NCI-H2107 (cell line): ENCODE results near the gene PRKN.

Source experiments
- DNase-seq: peaks from one replicate; lab custom pipeline; 2025; lab: John Stamatoyannopoulos, UW

PRKN gene

GRCh38 chr6:161651949-161652348 is 1075.6 kb downstream of the PRKN start:
- no peak for DNase-seq

DNA sequence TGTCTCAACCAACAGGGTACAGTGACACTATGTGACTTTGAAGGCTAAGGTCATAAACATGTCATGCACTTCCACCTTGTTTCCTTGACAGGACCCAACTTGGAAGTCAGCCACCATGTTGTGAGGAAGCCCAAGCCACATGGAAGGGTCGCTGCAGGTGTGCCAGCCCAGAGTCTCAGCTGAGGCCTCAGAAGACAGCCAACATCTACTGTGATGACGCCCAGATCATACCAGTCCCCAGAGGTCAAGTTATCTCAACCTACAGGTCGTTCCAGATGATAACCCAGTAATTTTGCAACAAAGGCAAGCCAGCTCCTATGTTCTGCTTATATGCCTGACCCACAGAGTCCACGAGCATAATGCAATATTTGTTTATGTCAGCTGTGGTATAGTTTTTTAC is 1077.7 kb downstream of the PRKN start:
- DNase-seq: no peak

- DNase-seq: no peak
Measured at GRCh38 chr6:161649068-161649467, 1078.5 kb downstream of the PRKN start.

DNA sequence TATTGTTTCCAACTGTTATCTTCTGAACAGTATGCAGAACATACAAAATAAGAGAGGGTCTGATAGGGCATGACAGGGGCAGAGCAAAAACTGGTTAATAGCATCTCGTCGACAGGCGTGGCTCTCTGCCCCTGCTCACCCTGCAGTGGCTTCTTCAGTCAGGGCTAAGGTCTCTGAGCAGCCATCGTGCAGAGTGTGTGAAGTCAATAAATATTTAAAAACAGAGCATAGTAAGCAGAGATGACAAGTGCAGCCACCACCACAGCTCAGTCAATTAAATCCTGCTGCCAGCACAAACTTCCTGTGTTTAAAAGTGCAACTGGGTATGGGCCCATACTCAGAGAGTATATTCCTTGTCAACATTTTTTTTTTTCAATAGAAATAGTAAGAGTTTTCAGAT is 1080.3 kb downstream of the PRKN start:
- no peak for DNase-seq

GRCh38 chr6:161644521-161644920 is 1083.0 kb downstream of the PRKN start:
- DNase-seq: no peak

GRCh38 chr6:161641175-161641574 is 1086.4 kb downstream of the PRKN start:
- DNase-seq: no peak

DNA sequence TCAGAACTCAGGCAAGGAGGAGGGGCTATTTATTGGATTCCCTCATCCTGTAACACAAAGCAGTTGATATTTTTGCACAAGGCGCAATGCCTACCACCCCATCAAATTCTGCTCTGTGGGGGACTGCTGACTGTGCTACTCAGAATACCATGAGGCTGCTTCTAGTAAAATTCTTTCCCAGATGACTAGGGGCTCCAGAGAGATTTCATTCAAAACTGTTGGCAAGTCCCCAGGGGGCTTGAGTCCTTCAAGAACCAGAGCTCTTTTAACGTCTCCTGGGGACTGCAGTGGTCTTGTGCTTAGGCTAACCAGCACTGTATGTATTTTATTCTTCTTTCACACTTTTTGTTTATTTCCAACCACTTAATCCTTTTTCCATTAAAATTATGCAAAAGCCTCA is 1087.8 kb downstream of the PRKN start:
- no peak for DNase-seq

DNA sequence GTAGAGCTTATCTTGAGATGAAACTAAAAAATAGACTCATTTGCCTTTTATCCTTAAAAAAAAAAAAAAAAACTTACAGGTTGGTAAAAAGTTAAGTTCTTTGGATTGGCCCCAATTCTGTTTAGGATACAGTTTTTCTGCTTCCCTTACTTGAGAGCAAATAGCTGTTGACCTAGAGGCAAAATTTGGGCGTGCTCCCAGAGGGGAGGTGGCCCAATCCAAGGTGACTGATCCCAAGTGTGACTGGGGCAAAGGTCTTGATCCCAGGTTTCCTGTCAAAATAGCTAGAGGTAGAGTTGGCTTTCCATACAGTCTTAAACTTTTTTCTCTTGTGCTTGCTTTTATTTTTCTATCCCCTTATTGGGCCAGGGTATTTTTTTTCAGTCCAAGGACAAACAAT is 1089.9 kb downstream of the PRKN start:
- no peak for DNase-seq

- DNase-seq: no peak
Measured at GRCh38 chr6:161636882-161637430, 1090.6 kb downstream of the PRKN start.

DNA sequence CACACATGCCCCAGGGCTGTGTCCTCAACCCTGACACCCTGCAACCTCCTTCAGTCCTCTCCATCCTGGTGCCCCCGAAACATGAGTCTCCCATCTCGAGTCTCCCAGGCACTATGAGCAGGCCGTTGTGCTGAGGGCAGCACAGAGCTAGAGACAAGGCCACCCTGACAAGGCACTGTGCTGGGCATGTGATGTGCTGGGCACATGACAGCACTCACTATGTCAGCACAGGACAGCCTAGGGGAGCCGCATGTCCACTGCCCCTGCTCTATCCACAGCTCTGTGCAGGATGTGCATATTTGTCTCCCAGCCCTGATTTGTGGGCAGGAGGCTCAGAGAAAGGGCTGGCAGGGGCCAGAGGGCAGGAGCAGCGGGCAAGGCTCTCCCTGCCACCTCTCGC is 1091.6 kb downstream of the PRKN start:
- no peak for DNase-seq

- DNase-seq: no peak
Measured at GRCh38 chr6:161634916-161635315, 1092.7 kb downstream of the PRKN start.

GRCh38 chr6:161631676-161632194 is 1095.8 kb downstream of the PRKN start:
- DNase-seq: no peak

- DNase-seq: no peak
Measured at GRCh38 chr6:161630674-161631073, 1096.9 kb downstream of the PRKN start.

GRCh38 chr6:161626132-161626676 is 1101.4 kb downstream of the PRKN start:
- no peak for DNase-seq

- no peak for DNase-seq
Measured at GRCh38 chr6:161624111-161624510, 1103.5 kb downstream of the PRKN start.

- DNase-seq: no peak
Measured at GRCh38 chr6:161622779-161623178, 1104.8 kb downstream of the PRKN start.

DNA sequence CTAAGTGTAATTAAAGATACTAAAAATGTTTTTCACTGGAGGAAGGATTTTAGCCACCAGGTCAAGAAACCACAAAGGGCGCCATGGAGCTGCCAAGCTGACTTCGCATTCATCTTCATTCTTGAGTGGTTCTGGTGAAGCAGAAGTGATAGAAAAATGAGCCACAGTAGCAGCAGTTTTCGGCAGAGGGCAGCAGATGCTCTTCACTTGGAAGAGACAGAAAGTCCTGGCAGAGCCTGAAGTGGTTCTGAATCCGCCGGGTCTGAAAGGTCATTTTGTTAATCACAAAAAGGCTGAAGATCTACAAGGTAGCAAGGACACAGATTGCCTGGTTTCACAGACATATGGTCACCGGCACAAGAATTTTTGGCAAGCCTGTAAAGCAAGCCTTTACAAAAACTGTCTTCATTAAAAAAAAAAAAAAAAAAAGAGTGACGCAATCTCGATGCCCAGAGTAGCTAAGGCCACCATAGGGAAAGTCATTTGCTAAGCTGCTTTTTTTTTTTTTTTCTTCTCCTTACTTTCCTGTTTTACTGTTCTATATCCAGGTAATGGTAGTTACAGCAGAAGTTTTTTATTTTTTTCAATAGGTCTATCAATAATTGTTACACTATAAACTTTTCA is 1108.6 kb downstream of the PRKN start:
- no peak for DNase-seq

GRCh38 chr6:161613711-161614110 is 1113.9 kb downstream of the PRKN start:
- no peak for DNase-seq

DNA sequence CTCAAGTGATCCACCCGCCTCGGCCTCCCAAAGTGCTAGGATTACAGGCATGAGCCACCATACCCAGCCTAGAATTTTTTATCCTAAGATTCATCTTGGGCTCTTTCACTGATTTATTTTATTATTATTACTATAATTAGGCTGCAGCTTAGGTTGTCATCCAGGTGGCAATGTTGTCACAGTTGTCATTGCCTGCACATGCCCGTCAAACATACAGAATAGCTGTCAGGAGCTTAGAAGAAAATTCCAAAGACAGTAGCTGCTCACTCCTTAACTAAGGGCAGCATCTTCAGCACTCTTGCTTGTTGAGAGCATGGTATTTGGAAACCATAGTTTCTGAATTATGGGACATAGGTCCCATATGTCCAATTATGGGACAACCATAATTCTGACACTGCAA is 1118.8 kb downstream of the PRKN start:
- DNase-seq: no peak

DNA sequence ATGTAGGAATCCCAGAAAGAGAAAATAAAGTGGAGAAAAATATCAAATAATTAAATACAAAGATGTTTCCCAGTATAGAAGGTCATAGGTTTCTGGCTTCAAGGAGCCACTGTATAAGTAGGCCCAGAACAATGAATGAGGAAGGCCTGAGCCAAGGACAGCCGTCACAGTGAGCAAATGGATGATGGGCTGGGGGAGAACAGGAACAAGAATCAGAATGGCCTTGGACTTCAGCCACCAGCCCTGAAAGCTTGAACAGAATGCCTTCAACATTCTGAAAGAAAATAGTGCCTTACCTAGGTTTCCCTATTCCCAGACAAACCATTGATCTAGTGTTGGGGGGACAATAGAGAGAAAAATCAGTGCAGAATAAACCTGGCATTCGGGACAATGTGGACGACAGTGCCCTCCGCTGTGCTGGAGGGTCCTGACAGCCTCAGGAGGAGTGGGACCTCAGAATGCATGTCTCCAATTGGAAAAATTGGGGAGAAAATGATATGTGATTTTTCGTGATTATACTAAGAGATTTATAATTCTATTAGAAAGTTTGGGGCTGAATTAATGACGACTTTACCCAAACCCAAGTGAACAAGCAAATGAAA is 1119.8 kb downstream of the PRKN start:
- DNase-seq: no peak

- no peak for DNase-seq
Measured at GRCh38 chr6:161602359-161602758, 1125.2 kb downstream of the PRKN start.

GRCh38 chr6:161598896-161599295 is 1128.7 kb downstream of the PRKN start:
- no peak for DNase-seq

DNA sequence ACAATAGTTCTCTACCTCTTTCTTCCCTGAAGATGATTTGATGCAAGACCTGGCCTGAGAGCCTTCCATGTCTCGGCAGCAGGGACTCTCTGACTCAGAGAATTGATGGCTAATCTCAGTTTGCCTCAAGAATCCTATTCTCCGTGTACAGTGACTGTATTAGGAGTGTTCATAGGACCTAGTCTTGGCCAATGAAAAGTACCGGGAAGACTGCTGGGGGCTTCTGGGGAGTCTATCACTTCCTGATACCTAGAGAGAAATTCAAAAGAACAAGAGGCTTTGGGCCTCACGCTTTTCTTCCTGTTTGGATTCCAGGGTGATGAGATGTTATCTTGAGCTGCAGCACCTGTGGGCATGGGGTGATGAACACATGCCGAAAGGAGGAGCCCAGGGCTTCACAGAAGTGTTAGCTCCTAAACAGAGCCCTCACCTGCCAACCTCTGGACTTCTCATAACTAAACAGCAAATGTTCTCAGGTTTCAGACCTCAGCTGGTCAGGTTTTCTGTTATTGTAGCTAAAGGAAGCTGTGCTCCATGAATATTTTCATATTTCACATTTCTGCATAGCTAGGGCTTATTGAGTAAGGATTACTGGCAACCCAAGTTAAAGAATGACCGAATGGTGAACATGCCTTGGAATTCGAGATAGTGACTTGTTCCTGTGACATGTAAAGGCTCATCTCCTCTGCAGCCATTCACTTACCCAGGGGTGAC is 1130.6 kb downstream of the PRKN start:
- no peak for DNase-seq
